H1 (cell line): ENCODE results near the gene ZNF441. TPM values are rescaled to one million over a fixed set of nuclear protein-coding genes. Genes with fewer than 3 reads are reported as not detected.

Source experiments
- CTCF ChIA-PET: fragments of 300-600 bp; sonication (Branson Sonifier 250); formaldehyde crosslinking; loops from one replicate; lab custom pipeline; 2021; ENCODE audit not compliant: partially characterized antibody; lab: Charles Lee
- POLR2A ChIA-PET: fragments of 300-600 bp; sonication (Branson Sonifier 250); formaldehyde crosslinking; loops from one replicate; lab custom pipeline; 2021; ENCODE audit warnings: inconsistent platforms; ENCODE audit not compliant: partially characterized antibody; lab: Charles Lee
- DNase-seq, 2 experiments: peaks; one replicate each; pipeline versions ENCODE4 v3.0.0 to v3.0.0-alpha.2; 2010 to 2022; ENCODE audit warnings: low spot score in 2 of 2, low read depth in 1 of 2, mixed read lengths in 1 of 2
- FAIRE-seq: peaks from 2 replicates; lab custom pipeline; 2011; peaks lifted over from hg19 to GRCh38; lab: Jason Lieb, UNC
- H2AFZ ChIP-seq: 2 replicates; pipeline ENCODE4 v1.8.1; 2012; ENCODE audit warnings: low read length, inconsistent platforms
- H2AK5ac ChIP-seq: 2 replicates; pipeline ENCODE4 v1.6.1; 2013; ENCODE audit warnings: low read depth, low read length
- H2BK120ac ChIP-seq: replicated peaks from 2 replicates; pipeline ENCODE3; 2013; ENCODE audit warnings: low read depth, low read length, inconsistent platforms
- H2BK12ac ChIP-seq: 2 replicates; pipeline ENCODE4 v1.6.1; 2013; ENCODE audit warnings: low read depth, low read length
- H2BK15ac ChIP-seq: 2 replicates; pipeline ENCODE4 v1.6.1; 2013; ENCODE audit warnings: low read length
- H2BK20ac ChIP-seq: 2 replicates; pipeline ENCODE4 v1.6.1; 2013; ENCODE audit warnings: low read length
- H2BK5ac ChIP-seq: 2 replicates; pipeline ENCODE4 v1.6.1; 2013; ENCODE audit warnings: low read depth, low read length
- H3K14ac ChIP-seq: 2 replicates; pipeline ENCODE4 v1.6.1; 2013; ENCODE audit warnings: inconsistent platforms; ENCODE audit not compliant: insufficient read length
- H3K18ac ChIP-seq: 2 replicates; pipeline ENCODE4 v1.6.1; 2013; ENCODE audit warnings: low read length; ENCODE audit errors: extremely low read depth
- H3K23ac ChIP-seq: 2 replicates; pipeline ENCODE4 v1.6.1; 2013; ENCODE audit warnings: inconsistent platforms; ENCODE audit not compliant: insufficient read length
- H3K23me2 ChIP-seq: 2 replicates; pipeline ENCODE4 v1.6.1; 2013; ENCODE audit warnings: low read depth, low read length
- H3K27ac ChIP-seq: 2 replicates; pipeline ENCODE4 v1.6.1; 2011; ENCODE audit warnings: low read depth, low read length, inconsistent platforms
- H3K27me3 ChIP-seq, 4 experiments: replicated peaks in 1 of 4; 1 replicate in 1 of 4; 2 replicates in 3 of 4; pipeline versions ENCODE4 v1.6.1 to v1.8.1; 2011 to 2013; ENCODE audit warnings: low read length in 3 of 4, mild to moderate bottlenecking in 3 of 4, inconsistent platforms in 2 of 4, mixed read lengths in 2 of 4, moderate library complexity in 1 of 4; ENCODE audit not compliant: control insufficient read depth in 3 of 4, insufficient read depth in 3 of 4; ENCODE audit errors: extremely low read depth in 1 of 4
- H3K36me3 ChIP-seq, 4 experiments: 2 replicates each; pipeline versions ENCODE4 v1.6.1 to v1.8.1; 2011 to 2013; ENCODE audit warnings: mild to moderate bottlenecking in 4 of 4, low read length in 3 of 4, moderate library complexity in 2 of 4, control low read depth in 1 of 4, inconsistent platforms in 1 of 4; ENCODE audit not compliant: insufficient read depth in 4 of 4, control insufficient read depth in 2 of 4
- H3K4ac ChIP-seq: replicated peaks from 2 replicates; pipeline ENCODE3; 2013; ENCODE audit warnings: low read length, low read depth, mixed read lengths, inconsistent platforms; ENCODE audit not compliant: insufficient read length
- H3K4me1 ChIP-seq, 4 experiments: replicated peaks in 1 of 4; 1 replicate in 1 of 4; 2 replicates in 3 of 4; pipeline versions ENCODE4 v1.6.1 to v1.8.1; 2011 to 2013; ENCODE audit warnings: low read length in 3 of 4, inconsistent platforms in 2 of 4, mixed read lengths in 1 of 4; ENCODE audit not compliant: insufficient read depth in 4 of 4, control insufficient read depth in 3 of 4
- H3K4me2 ChIP-seq, 2 experiments: 2 replicates each; pipeline versions ENCODE4 v1.6.1 to v1.8.1; 2011 to 2013; ENCODE audit warnings: low read depth in 2 of 2, low read length in 2 of 2, control low read depth in 1 of 2, inconsistent platforms in 1 of 2, mild to moderate bottlenecking in 1 of 2; ENCODE audit not compliant: insufficient read depth in 1 of 2
- H3K4me3 ChIP-seq, 4 experiments: fragments of 200-600, 300-600 bp in 1 of 4; sonication (generic), shearing (Covaris generic), sonication (Bioruptor Twin) in 1 of 4; 2 replicates each; pipeline versions ENCODE4 v1.5.1 to v1.8.1; 2011 to 2016; ENCODE audit warnings: low read length in 4 of 4, low read depth in 3 of 4, control low read depth in 2 of 4, inconsistent platforms in 2 of 4, mild to moderate bottlenecking in 2 of 4, mixed read lengths in 1 of 4, moderate library complexity in 1 of 4; ENCODE audit not compliant: insufficient read depth in 2 of 4; ENCODE audit errors: extremely low read depth in 1 of 4
- H3K56ac ChIP-seq: replicated peaks from 2 replicates; pipeline ENCODE3; 2013; ENCODE audit warnings: low read depth, mild to moderate bottlenecking, mixed read lengths, low read length, inconsistent platforms; ENCODE audit not compliant: insufficient read length
- H3K79me1 ChIP-seq: 2 replicates; pipeline ENCODE4 v1.6.1; 2013; ENCODE audit warnings: low read depth, low read length, control low read depth
- H3K79me2 ChIP-seq, 2 experiments: 2 replicates each; pipeline versions ENCODE4 v1.6.1 to v1.8.1; 2012 to 2013; ENCODE audit warnings: low read length in 2 of 2, mild to moderate bottlenecking in 2 of 2, inconsistent platforms in 1 of 2; ENCODE audit not compliant: insufficient read depth in 2 of 2, control insufficient read depth in 1 of 2
- H3K9ac ChIP-seq, 4 experiments: replicated peaks in 1 of 4; 1 replicate in 1 of 4; 2 replicates in 3 of 4; pipeline versions ENCODE4 v1.6.1 to v1.8.1; 2011 to 2013; ENCODE audit warnings: low read depth in 3 of 4, low read length in 3 of 4, control low read depth in 2 of 4, mild to moderate bottlenecking in 2 of 4, moderate library complexity in 2 of 4, inconsistent platforms in 1 of 4; ENCODE audit errors: extremely low read depth in 1 of 4
- H3K9me3 ChIP-seq, 2 experiments: 2 replicates each; pipeline versions ENCODE4 v1.6.1 to v1.8.1; 2012 to 2013; ENCODE audit warnings: mild to moderate bottlenecking in 2 of 2, moderate library complexity in 2 of 2, control low read depth in 1 of 2, inconsistent platforms in 1 of 2, low read depth in 1 of 2, low read length in 1 of 2, mixed read lengths in 1 of 2; ENCODE audit not compliant: insufficient read depth in 2 of 2
- H4K20me1 ChIP-seq, 2 experiments: replicated peaks in 1 of 2; 2 replicates each; pipeline versions ENCODE3 to v1.8.1; 2011 to 2013; ENCODE audit warnings: inconsistent platforms in 2 of 2, low read length in 2 of 2, mild to moderate bottlenecking in 1 of 2; ENCODE audit not compliant: insufficient read depth in 2 of 2, control insufficient read depth in 1 of 2
- H4K5ac ChIP-seq: 2 replicates; pipeline ENCODE4 v1.6.1; 2013; ENCODE audit warnings: low read length, low read depth, mixed read lengths, inconsistent platforms; ENCODE audit not compliant: insufficient read length
- H4K8ac ChIP-seq: 2 replicates; pipeline ENCODE4 v1.8.0; 2013; ENCODE audit warnings: mild to moderate bottlenecking, moderate library complexity, low read length, inconsistent platforms; ENCODE audit not compliant: insufficient read depth; ENCODE audit errors: extremely low read depth
- H4K91ac ChIP-seq: replicated peaks from 2 replicates; pipeline ENCODE3; 2013; ENCODE audit warnings: low read length, mixed read lengths, inconsistent platforms; ENCODE audit not compliant: insufficient read length
- ASH2L ChIP-seq: fragments of 200-600, 300-600 bp; sonication (generic); IDR thresholded peaks from one replicate; pipeline ENCODE4 v1.7.1; 2017; ENCODE audit warnings: low read length
- CBX5 ChIP-seq: fragments of 300-800, 300-1000 bp; sonication (generic); IDR thresholded peaks from 2 replicates; pipeline ENCODE4 v1.7.1; 2016; ENCODE audit warnings: antibody characterized with exemption, low read length, low read depth
- EP300 ChIP-seq, 2 experiments: IDR thresholded peaks; 1 replicate in 1 of 2; 2 replicates in 1 of 2; pipeline ENCODE4 v1.6.1; 2011 to 2012; ENCODE audit warnings: low read depth in 2 of 2, low read length in 2 of 2, mild to moderate bottlenecking in 2 of 2, borderline replicate concordance in 1 of 2, inconsistent platforms in 1 of 2, moderate library complexity in 1 of 2
- FOSL1 ChIP-seq: IDR thresholded peaks from 2 replicates; pipeline ENCODE4 v1.6.1; 2011; ENCODE audit warnings: mild to moderate bottlenecking, low read depth, low read length, moderate library complexity; ENCODE audit not compliant: insufficient read depth
- GABPA ChIP-seq: IDR thresholded peaks from 2 replicates; pipeline ENCODE4 v1.6.1; 2011; ENCODE audit warnings: mild to moderate bottlenecking, low read length, moderate library complexity, borderline replicate concordance; ENCODE audit not compliant: insufficient read depth
- KDM4A ChIP-seq: IDR thresholded peaks from one replicate; pipeline ENCODE4 v1.7.1; 2012; ENCODE audit warnings: low read depth, mild to moderate bottlenecking, moderate library complexity, low read length, inconsistent platforms; ENCODE audit not compliant: severe bottlenecking
- RAD21 ChIP-seq, 2 experiments: IDR thresholded peaks in 1 of 2; conservative IDR thresholded peaks in 1 of 2; 2 replicates each; pipeline ENCODE4 v1.6.1; 2011; ENCODE audit warnings: low read depth in 2 of 2, low read length in 2 of 2, improper control_type of control experiment in 1 of 2, inconsistent platforms in 1 of 2, mild to moderate bottlenecking in 1 of 2, moderate library complexity in 1 of 2
- RNF2 ChIP-seq: fragments of 200-900, 300-1000 bp; sonication (generic); IDR thresholded peaks from 2 replicates; pipeline ENCODE4 v1.7.1; 2016; ENCODE audit warnings: borderline replicate concordance, low read depth, mild to moderate bottlenecking, antibody characterized with exemption, low read length; ENCODE audit not compliant: poor library complexity, severe bottlenecking; ENCODE audit errors: missing control alignments
- SP2 ChIP-seq: IDR thresholded peaks from 2 replicates; pipeline ENCODE4 v1.6.1; 2012; ENCODE audit warnings: mild to moderate bottlenecking, low read length, inconsistent platforms
- SUZ12 ChIP-seq: fragments of 200-600 bp; sonication (generic); IDR thresholded peaks from 2 replicates; pipeline ENCODE4 v1.6.1; 2012; ENCODE audit warnings: mild to moderate bottlenecking, inconsistent platforms, low read length, moderate library complexity, mixed read lengths
- WGBS, 2 experiments: shearing (Covaris generic) in 1 of 2; methylation state at CpG; one replicate each; pipeline versions ENCODE4 v1.1.6 to v1.1.7; 2013 to 2015; ENCODE audit warnings: low lambda C conversion rate in 2 of 2, mixed read lengths in 2 of 2, inconsistent platforms in 1 of 2, low coverage in 1 of 2, missing lambda C conversion rate in 1 of 2; ENCODE audit not compliant: insufficient replicate concordance in 2 of 2, insufficient coverage in 1 of 2, insufficient read length in 1 of 2; ENCODE audit errors: extremely low coverage in 1 of 2, missing lambda C conversion rate in 1 of 2; 5-methylcytosine and 5-hydroxymethylcytosine counted together
- polyA plus RNA-seq, 7 experiments: library from polyadenylated mRNA; depleted of rRNA in 3 of 7; stranded (reverse) in 5 of 7; unstranded in 2 of 7; fragments of >200 nt in 5 of 7; fragments of 200-250 nt in 2 of 7; gene quantifications; 1 replicate in 5 of 7; 2 replicates in 1 of 7; 4 replicates in 1 of 7; pipeline versions ENCODE4 v1.2.1 to v1.2.3, GENCODE V29; 2011 to 2013; ENCODE audit warnings: missing spikeins in 2 of 7, mixed read lengths in 2 of 7
- total RNA-seq: library from RNA; stranded (reverse); fragmentation: NEBNext Ultra II Directional; extraction: Animal tissue kit (Norgen Biotek cat#: 25700); gene quantifications from 2 replicates; pipeline ENCODE4 v1.2.1, GENCODE V29; 2021

ZNF441 gene
- total and polyA plus RNA-seq, 2 of the 8 experiments (the other 6 are each of a cell fraction or from before 2014, with no cell fraction given), result 0.09 to 0.48 TPM

DNA sequence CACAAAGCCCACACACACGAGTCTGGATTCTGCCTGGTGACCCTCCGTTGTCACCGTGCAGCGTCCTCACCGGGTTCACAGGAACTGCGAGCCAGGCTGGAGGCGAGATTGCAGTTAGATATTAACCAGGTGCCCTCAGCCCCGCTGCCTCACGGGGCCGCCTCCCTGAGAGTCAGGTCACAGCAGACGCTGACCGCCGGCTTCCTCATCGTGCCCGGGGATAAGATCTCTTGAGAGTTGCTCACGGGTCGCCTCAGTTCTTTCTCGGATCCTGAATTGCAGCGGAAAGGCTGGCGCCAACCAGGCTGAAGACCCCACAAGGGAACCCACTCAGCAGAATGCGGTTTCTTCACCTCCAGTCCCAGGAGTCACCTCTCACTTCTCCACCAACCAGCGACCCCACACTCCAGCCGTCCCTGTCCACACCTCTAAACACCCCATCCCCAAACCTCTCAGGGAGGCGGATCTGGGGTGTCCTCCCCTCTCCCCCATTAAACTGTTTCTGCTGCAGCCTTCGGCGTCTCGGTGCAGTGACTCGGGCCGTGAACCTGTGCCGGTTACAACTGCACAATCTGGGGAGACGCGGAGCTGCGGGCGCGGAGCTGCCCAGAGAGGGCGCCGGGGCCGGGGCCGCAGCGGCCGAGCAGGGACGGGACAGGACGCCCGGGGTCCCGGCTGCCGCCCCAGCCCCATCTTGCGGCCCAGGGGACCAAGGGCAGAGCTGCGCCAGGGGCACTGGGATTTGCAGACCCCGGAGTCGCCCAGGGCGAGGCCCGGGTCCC is 28.6 kb upstream of the ZNF441 start:
- Histone ChIP-seq H3K56ac (no peak overlapping the region), H2BK20ac (no peak overlapping the region), H3K23me2 (peaks cover 10% of the 10 kb centered on the region; the same call in 1 of the 2 replicates), H3K4ac (no peak overlapping the region), H3K14ac (no peak overlapping the region), H2AK5ac (no peak overlapping the region), H2BK15ac (no peak overlapping the region), H3K18ac (no peak overlapping the region; the same call in none of the 2 replicates), H3K23ac (no peak overlapping the region), H3K36me3 (no peaks in the 10 kb centered on the region), H3K79me2 (no peaks in the 10 kb centered on the region), H4K5ac (no peak overlapping the region), H3K9ac (peak overlapping the region; percentile 40 to 66 (median 62)), H2AFZ (peak overlapping the region; percentile 82; the same call in 1 of the 2 replicates), H3K4me1 (no peaks in the 10 kb centered on the region; a peak in 3 of 7 replicates), H2BK12ac (no peak overlapping the region), H3K4me2 (peak overlapping the region; percentile 65 to 95), H2BK5ac (no peak overlapping the region), H2BK120ac (no peak overlapping the region), H3K27me3 (peaks cover 0 to 18% (median 15%) of the 10 kb centered on the region in 4 experiments; a peak in 5 of 7 replicates), H4K91ac (no peak overlapping the region), H3K27ac (no peak overlapping the region), H4K8ac (peak overlapping the region; percentile 97), H3K4me3 (peak overlapping the region; percentile 51 to 79 (median 74)), H3K9me3 (no peaks in the 10 kb centered on the region), H4K20me1 (peaks cover 0 to 3% of the 10 kb centered on the region in 2 experiments), H3K79me1 (no peaks in the 10 kb centered on the region)
- DNase-seq, result peak in 1 of 2 experiments; percentile 62
- ChIA-PET CTCF (interaction anchor here (0.6 to 3.2 kb wide), 4 partner anchors 9 to 50 kb away, joined by 3 to 15 read pairs (median 4); no protein-coding TSS in a partner anchor), POLR2A (interaction anchor here (0.8 to 1.6 kb wide), 3 partner anchors 43 to 65 kb away, joined by 3 to 4 read pairs (median 3); no protein-coding TSS in a partner anchor)
- no peak for FAIRE-seq
- WGBS, 2 experiments, result 3% methylated on average over 42 of the region's 52 CpGs; no CpG with 5 or more reads in 1 of the 2 experiments
- TF ChIP-seq RNF2, result peak; percentile 34
- no peak for TF ChIP-seq SP2
- TF ChIP-seq CBX5, result no peak
- no peak for TF ChIP-seq RAD21 (IDR thresholded peaks at IDR 0.05 in 1 of 2, conservative IDR thresholded peaks at IDR 0.05 in 1 of 2; ENCODE audit: low read depth in 2 of 2, low read length in 2 of 2)
- no peak for TF ChIP-seq EP300 (IDR thresholded peaks at IDR 0.05; ENCODE audit: borderline replicate concordance in 1 of 2, low read depth in 2 of 2, low read length in 2 of 2)
- no peak for TF ChIP-seq GABPA
- TF ChIP-seq FOSL1, result no peak
- peak; percentile 60 for TF ChIP-seq SUZ12
- TF ChIP-seq KDM4A, result peak; percentile 96
- no peak for TF ChIP-seq ASH2L
